Fibroblast of lung (primary cell): ENCODE data around the gene GOLGA8S. TPM values are rescaled to one million over a fixed set of nuclear protein-coding genes. Genes with fewer than 3 reads are reported as not detected.
"Not testable (repeated sequence)": the region's sequence is repeated elsewhere in the genome, so short reads cannot be mapped to it uniquely, and the experiment has no call there.

ENCODE experiments used
- DNase-seq, 2 donors: peaks; one replicate each; pipeline versions ENCODE4 v3.0.0 to v3.0.0-alpha.2; 2010; ENCODE audit warnings: low read depth in 2 of 2
- H2AFZ ChIP-seq: 2 replicates; pipeline ENCODE4 v1.5.1; 2012; ENCODE audit warnings: low read length, control low read depth, inconsistent platforms
- H3K27ac ChIP-seq: 2 replicates; pipeline ENCODE4 v1.5.1; 2011; ENCODE audit warnings: low read length, control low read depth; ENCODE audit not compliant: insufficient read depth
- H3K27me3 ChIP-seq: 2 replicates; pipeline ENCODE4 v1.5.1; 2011; ENCODE audit warnings: mild to moderate bottlenecking, low read length; ENCODE audit not compliant: control insufficient read depth, insufficient read depth
- H3K36me3 ChIP-seq: 2 replicates; pipeline ENCODE4 v1.5.1; 2011; ENCODE audit warnings: low read length; ENCODE audit not compliant: control insufficient read depth, insufficient read depth
- H3K4me1 ChIP-seq: 2 replicates; pipeline ENCODE4 v1.5.1; 2011; ENCODE audit warnings: low read length; ENCODE audit not compliant: control insufficient read depth, insufficient read depth; ENCODE audit errors: extremely low read depth
- H3K4me2 ChIP-seq: 2 replicates; pipeline ENCODE4 v1.5.1; 2011; ENCODE audit warnings: low read length, control low read depth; ENCODE audit not compliant: insufficient read depth; ENCODE audit errors: extremely low read depth
- H3K4me3 ChIP-seq, 4 experiments: fragments of 200-600 bp in 1 of 4; sonication (generic) in 1 of 4; replicated peaks in 1 of 4; 2 replicates each; pipeline ENCODE4 v1.5.1; 2011 to 2016; ENCODE audit warnings: low read length in 4 of 4, low read depth in 3 of 4, mild to moderate bottlenecking in 3 of 4, control low read depth in 2 of 4, inconsistent platforms in 1 of 4, mixed read lengths in 1 of 4; ENCODE audit not compliant: insufficient read depth in 1 of 4; ENCODE audit errors: control extremely low read depth in 1 of 4
- H3K79me2 ChIP-seq: 2 replicates; pipeline ENCODE4 v1.5.1; 2012; ENCODE audit warnings: mild to moderate bottlenecking, low read length, inconsistent platforms; ENCODE audit not compliant: control insufficient read depth, insufficient read depth
- H3K9ac ChIP-seq: 2 replicates; pipeline ENCODE4 v1.5.1; 2011; ENCODE audit warnings: mild to moderate bottlenecking, low read length, control low read depth; ENCODE audit not compliant: insufficient read depth
- H3K9me3 ChIP-seq: 2 replicates; pipeline ENCODE4 v1.5.1; 2012; ENCODE audit warnings: low read depth, low read length; ENCODE audit not compliant: control insufficient read depth, insufficient read depth
- H4K20me1 ChIP-seq: 2 replicates; pipeline ENCODE4 v1.5.1; 2011; ENCODE audit warnings: low read length; ENCODE audit not compliant: control insufficient read depth, insufficient read depth; ENCODE audit errors: extremely low read depth
- polyA minus RNA-seq: library from RNA; depleted of rRNA, polyadenylated mRNA; stranded (reverse); fragments of >200 nt; gene quantifications from 2 replicates; pipeline ENCODE4 v1.2.3, GENCODE V29; 2011; ENCODE audit warnings: low replicate concordance
- polyA plus RNA-seq, 2 donors: library from polyadenylated mRNA; depleted of rRNA in 1 of 2; stranded (reverse) in 1 of 2; unstranded in 1 of 2; fragments of >200 nt; gene quantifications; 2 replicates each; pipeline ENCODE4 v1.2.1, GENCODE V29; 2011 to 2012; ENCODE audit warnings: missing spikeins in 1 of 2
- total RNA-seq: library from RNA; depleted of rRNA; stranded (reverse); fragments of >200 nt; gene quantifications from 2 replicates; pipeline ENCODE4 v1.2.1, GENCODE V29; 2014

The GOLGA8S gene, protein sequence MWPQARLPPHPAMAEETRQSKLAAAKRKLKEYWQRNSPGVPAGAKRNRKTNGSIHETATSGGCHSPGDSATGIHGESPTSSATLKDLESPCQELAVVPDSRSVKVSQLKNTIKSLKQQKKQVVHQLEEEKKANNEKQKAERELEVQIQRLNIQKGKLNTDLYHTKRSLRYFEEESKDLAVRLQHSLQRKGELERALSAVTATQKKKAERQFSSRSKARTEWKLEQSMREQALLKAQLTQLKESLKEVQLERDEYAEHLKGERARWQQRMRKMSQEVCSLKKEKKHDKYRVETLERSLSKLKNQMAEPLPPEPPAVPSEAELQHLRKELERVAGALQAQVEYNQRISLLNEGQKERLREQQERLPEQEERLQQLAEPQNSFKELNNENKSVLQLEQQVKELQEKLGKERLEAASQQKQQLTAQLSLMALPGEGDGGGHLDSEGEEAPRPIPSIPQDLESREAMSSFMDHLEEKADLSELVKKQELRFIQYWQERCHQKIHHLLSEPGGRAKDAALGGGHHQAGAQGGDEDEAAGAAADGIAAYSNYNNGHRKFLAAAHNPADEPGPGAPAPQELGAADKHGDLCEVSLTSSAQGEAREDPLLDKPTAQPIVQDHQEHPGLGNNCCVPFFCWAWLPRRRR
- total RNA-seq (under 0.01 TPM in 1 of 2 replicates, not detected in the other), polyA plus RNA-seq (0.01 and 0.03 TPM in 2 replicates), polyA minus RNA-seq (not detected in 2 replicates)
- not detected in 2 replicates for polyA plus RNA-seq (2012)

DNA sequence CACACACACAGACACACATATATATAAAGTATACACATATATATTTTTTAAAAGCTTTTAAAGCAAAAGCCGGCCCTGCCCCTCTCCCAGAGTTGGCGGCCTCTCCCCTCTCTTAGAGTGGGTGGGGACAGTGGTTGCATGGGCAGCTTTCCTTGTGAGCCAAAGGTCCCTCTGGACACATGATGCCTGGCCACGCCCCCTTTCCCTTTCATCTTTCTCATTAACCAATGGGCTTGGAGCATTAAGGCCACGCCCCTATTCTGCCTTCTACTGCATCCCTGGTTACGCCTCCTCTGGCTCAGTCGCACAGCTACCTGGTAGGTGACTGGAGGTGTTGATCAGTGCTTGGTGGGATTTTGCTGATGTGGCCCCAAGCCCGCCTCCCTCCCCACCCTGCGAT is at the start of gene GOLGA8S:
TSS of gene GOLGA8S (plus strand) at position 301 of the 400 bp plus-strand sequence. CDS start at position 363, 62 bp downstream.
- H3K79me2 ChIP-seq, H3K9me3 ChIP-seq, H3K27me3 ChIP-seq, H3K4me2 ChIP-seq, DNase-seq, H3K4me1 ChIP-seq, H4K20me1 ChIP-seq, H3K27ac ChIP-seq, H2AFZ ChIP-seq, H3K4me3 ChIP-seq, H3K9ac ChIP-seq, H3K36me3 ChIP-seq: not testable (repeated sequence)

DNA sequence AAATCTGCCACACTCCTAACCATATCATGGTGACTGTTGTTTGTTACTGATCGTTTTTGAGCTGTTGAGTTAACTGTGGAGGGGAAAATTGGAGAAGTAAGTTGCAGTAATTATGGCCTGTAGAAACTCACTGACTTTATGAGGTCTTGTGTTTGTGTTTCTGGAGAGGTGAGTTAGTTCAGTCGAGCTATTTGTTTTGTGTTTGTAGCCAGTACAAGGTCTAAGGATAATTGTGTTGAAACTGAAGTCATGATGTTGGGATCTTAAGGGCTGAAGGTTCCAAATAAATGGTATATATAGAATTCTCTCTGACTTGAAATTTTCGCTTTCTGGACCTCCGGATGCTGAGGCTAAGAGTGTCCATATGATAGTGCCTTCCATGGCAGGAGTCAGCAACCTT is 49.7 kb upstream of the GOLGA8S start:
- not testable (repeated sequence) for H3K9ac ChIP-seq

DNA sequence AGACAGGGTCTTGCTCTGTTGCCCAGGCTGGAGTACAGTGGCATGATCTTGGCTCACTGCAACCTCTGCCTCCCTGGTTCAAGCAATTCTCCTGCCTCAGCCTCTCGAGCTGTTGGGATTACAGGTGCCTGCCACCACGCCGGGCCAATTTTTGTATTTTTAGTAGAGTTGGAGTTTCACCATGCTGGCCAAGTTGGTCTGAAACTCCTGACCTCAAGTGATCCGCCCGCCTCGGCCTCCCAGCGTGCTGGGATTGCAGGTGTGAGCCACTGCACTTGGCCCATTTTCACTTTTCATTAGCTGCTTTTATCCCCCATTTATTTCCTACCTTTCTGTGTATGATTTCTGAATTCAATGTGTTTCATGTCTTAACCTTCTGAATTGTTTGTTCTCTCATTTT is 48.6 kb upstream of the GOLGA8S start:
- not testable (repeated sequence) for H3K9me3 ChIP-seq, H3K27me3 ChIP-seq, H3K79me2 ChIP-seq, H3K9ac ChIP-seq, H2AFZ ChIP-seq, H3K4me1 ChIP-seq, DNase-seq, H4K20me1 ChIP-seq, H3K36me3 ChIP-seq, H3K4me2 ChIP-seq, H3K4me3 ChIP-seq, H3K27ac ChIP-seq

More for the DNA sequence above, 49.7 kb upstream of the GOLGA8S start:
- not testable (repeated sequence) for H3K4me2 ChIP-seq, H3K79me2 ChIP-seq, H4K20me1 ChIP-seq, H3K4me1 ChIP-seq, H2AFZ ChIP-seq, H3K27me3 ChIP-seq, H3K27ac ChIP-seq, H3K9me3 ChIP-seq, DNase-seq, H3K36me3 ChIP-seq
- peak overlapping the region in 2 of 4 experiments; percentile 63 to 67 for H3K4me3 ChIP-seq

DNA sequence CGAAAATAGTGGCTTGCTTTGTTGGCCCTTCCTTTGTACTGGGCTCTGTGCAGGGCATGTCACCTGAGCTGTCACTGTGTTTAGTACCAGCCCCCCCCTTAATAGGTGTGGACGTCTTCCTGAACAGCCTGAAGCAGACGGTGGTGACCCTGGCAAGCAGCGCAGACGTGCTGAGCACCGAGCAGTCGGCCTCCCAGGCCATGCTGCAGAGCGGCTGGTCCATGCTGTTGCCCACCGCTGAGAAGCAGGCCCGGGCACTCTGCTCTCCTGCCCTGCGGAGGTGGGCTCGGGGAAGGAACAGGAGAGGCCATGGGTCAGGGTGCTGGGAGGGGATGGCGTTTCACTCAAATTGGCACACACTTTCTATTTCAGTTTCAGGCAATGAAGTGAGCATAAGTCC is 43.3 kb upstream of the GOLGA8S start:
- not testable (repeated sequence) for DNase-seq

DNA sequence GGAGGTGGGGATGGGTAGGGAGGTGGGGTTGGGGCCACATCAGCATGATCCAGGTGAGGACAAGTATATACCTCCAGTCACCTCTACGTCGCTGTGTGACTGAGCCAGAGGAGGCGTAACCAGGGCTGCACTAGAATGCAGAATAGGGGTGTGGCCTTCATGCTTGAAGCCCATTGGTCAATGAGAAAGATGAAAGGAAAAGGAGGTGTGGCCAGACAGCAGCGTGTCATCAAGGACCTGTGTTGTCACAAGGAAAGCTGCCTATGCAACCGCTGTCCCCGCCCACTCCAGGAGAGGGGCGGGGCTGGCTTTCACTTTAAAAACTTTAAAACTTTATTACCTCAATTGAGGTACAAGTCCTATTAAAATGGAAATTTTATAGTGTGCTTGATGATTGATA is 20.5 kb upstream of the GOLGA8S start, which contains the start of gene GOLGA6L26:
TSS of gene GOLGA6L26 (minus strand) at position 101 of the 400 bp plus-strand sequence. CDS start at position 40, 61 bp downstream.
- not testable (repeated sequence) for H3K4me3 ChIP-seq, H3K79me2 ChIP-seq, H3K4me1 ChIP-seq, H3K4me2 ChIP-seq, DNase-seq, H4K20me1 ChIP-seq, H3K27ac ChIP-seq, H2AFZ ChIP-seq, H3K9ac ChIP-seq, H3K36me3 ChIP-seq, H3K9me3 ChIP-seq, H3K27me3 ChIP-seq

More for the DNA sequence above, 43.3 kb upstream of the GOLGA8S start:
- not testable (repeated sequence) for H3K27me3 ChIP-seq, H3K4me3 ChIP-seq, H3K9ac ChIP-seq, H3K4me2 ChIP-seq, H3K4me1 ChIP-seq, H2AFZ ChIP-seq, H3K27ac ChIP-seq, H3K36me3 ChIP-seq, H4K20me1 ChIP-seq, H3K79me2 ChIP-seq, H3K9me3 ChIP-seq

DNA sequence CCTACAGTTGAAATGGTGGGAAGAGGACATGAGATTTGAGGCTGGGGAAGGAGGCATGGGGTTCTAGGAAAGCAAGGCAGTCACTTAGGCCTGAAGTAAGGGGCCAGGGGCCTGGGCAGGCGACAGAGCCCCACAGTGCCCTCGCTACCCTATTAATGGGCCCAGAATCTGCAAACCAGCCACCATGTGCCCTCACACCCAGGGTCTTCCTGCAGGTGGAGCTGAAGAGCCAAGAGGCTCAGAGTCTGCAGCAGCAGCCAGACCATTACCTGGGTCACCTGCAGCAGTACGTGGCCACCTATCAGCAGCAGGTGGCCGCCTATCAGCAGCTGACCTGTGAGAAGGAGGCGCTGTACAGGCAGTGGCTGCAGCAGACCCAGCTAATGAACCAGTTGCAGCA is 8.1 kb downstream of the GOLGA8S start:
- H3K4me1 ChIP-seq, H3K4me3 ChIP-seq, H3K27ac ChIP-seq, H3K9ac ChIP-seq, H4K20me1 ChIP-seq, H3K36me3 ChIP-seq, H2AFZ ChIP-seq, DNase-seq, H3K4me2 ChIP-seq, H3K27me3 ChIP-seq, H3K79me2 ChIP-seq, H3K9me3 ChIP-seq: not testable (repeated sequence)
